ENCODE measurements around the gene INPP5B.

The INPP5B gene

DNA sequence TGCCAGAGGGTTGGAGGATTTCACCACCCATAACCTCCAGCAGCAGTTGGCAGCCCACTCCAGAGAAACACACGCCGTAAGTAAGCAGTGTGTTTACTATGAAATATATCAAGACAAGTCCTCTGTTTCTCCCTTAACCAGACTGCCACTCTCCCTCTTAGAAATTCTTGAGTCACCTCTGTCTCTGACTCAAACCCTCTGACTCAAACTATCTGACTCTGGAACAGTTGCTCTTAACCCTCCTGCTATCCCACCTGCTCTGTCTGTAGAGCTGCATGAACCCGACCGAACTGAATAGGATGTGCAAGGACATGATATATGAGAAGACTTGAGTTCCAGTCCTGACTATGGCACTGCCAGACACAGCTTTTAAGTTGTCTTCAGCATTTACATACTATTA is 14.1 kb downstream of the INPP5B start:
- TF ChIP-seq, protein P1, sequence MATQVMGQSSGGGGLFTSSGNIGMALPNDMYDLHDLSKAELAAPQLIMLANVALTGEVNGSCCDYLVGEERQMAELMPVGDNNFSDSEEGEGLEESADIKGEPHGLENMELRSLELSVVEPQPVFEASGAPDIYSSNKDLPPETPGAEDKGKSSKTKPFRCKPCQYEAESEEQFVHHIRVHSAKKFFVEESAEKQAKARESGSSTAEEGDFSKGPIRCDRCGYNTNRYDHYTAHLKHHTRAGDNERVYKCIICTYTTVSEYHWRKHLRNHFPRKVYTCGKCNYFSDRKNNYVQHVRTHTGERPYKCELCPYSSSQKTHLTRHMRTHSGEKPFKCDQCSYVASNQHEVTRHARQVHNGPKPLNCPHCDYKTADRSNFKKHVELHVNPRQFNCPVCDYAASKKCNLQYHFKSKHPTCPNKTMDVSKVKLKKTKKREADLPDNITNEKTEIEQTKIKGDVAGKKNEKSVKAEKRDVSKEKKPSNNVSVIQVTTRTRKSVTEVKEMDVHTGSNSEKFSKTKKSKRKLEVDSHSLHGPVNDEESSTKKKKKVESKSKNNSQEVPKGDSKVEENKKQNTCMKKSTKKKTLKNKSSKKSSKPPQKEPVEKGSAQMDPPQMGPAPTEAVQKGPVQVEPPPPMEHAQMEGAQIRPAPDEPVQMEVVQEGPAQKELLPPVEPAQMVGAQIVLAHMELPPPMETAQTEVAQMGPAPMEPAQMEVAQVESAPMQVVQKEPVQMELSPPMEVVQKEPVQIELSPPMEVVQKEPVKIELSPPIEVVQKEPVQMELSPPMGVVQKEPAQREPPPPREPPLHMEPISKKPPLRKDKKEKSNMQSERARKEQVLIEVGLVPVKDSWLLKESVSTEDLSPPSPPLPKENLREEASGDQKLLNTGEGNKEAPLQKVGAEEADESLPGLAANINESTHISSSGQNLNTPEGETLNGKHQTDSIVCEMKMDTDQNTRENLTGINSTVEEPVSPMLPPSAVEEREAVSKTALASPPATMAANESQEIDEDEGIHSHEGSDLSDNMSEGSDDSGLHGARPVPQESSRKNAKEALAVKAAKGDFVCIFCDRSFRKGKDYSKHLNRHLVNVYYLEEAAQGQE (IDR thresholded peaks at IDR 0.05; ENCODE audit: insufficient read depth in 1 of 2, low read depth in 2 of 2, low read length in 2 of 2) = no peak
- TF ChIP-seq TAF1 (IDR thresholded peaks at IDR 0.05; ENCODE audit: borderline replicate concordance, insufficient read depth, low read length) (no peak), SIN3A (IDR thresholded peaks at IDR 0.05; ENCODE audit: borderline replicate concordance, insufficient read depth, low read length) (no peak), POLR2AphosphoS5 (IDR thresholded peaks at IDR 0.05; ENCODE audit: low read depth, low read length) (no peak)

DNA sequence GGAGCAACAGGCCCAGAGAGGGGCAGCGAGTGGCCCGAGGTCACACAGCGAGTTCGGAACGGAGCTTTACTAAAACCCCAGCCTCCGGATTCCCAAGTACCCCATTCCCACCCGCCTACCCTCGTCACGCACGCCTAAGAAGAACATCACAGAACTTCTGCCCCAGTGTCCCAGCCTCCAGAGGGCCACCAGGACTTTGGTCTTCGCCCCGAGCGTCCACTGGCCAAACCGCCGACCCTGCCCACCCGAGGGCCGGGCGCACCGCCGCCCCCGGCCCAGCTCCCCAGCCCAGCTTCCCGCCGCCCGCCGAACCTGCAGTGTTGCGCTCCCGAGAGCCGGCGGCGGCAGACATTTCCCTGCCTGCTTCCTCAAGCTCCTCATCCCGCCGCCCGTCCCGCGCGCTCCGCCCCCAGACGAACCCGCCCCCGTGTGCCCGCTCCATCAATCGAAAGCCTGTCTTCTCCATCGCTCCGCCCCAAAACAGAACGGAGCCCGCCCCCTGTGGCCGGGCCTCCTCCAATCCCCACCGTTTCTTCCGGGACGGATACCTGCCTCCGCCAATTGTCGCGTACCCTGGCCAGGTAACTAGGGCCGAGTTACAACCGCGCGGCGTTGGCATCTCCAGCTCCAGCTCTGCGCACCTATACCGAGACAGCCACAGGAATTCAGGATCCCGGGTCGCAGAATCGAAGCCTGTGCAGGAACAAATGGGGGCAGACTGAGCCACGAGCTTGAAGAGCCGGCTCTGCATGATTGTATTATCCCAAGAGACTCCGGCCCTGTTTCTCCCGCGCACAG is 15.3 kb downstream of the INPP5B start:
- TF ChIP-seq FOXP2 (optimal IDR thresholded peaks at IDR 0.05; ENCODE audit: borderline replicate concordance, extremely low read depth, extremely low read length, insufficient read depth) = peak; percentile 21
- 0 out of 2 replicates have a peak, but pooled peaks have one; percentile 24 for TF ChIP-seq TAF1 (IDR thresholded peaks at IDR 0.05; ENCODE audit: borderline replicate concordance, insufficient read depth, low read length)
- no peak for TF ChIP-seq POLR2AphosphoS5 (IDR thresholded peaks at IDR 0.05; ENCODE audit: low read depth, low read length)
- TF ChIP-seq SIN3A (IDR thresholded peaks at IDR 0.05; ENCODE audit: borderline replicate concordance, insufficient read depth, low read length) = no peak
- TF ChIP-seq, protein P1 (IDR thresholded peaks at IDR 0.05; ENCODE audit: insufficient read depth in 1 of 2, low read depth in 2 of 2, low read length in 2 of 2) = no peak

DNA sequence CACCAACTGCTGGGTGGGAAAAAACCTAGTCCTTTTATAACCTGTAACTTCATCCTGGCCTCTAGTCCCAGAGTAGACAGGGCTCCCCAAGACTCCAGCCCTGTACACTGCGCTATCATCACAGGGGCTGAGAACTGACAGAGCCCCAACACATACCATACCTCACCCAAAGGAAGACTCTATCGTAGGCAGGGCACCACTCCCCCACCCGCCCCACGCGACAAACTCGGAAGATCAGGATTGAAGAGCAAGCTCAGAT is 15.8 kb downstream of the INPP5B start:
- TF ChIP-seq POLR2AphosphoS5 (IDR thresholded peaks at IDR 0.05; ENCODE audit: low read depth, low read length) = no peak
- TF ChIP-seq FOXP2 (optimal IDR thresholded peaks at IDR 0.05; ENCODE audit: borderline replicate concordance, extremely low read depth, extremely low read length, insufficient read depth) = no peak
- TF ChIP-seq, protein P1 (IDR thresholded peaks at IDR 0.05; ENCODE audit: insufficient read depth in 1 of 2, low read depth in 2 of 2, low read length in 2 of 2) = no peak
- TF ChIP-seq TAF1 (IDR thresholded peaks at IDR 0.05; ENCODE audit: borderline replicate concordance, insufficient read depth, low read length) = no peak
- no peak for TF ChIP-seq SIN3A (IDR thresholded peaks at IDR 0.05; ENCODE audit: borderline replicate concordance, insufficient read depth, low read length)

DNA sequence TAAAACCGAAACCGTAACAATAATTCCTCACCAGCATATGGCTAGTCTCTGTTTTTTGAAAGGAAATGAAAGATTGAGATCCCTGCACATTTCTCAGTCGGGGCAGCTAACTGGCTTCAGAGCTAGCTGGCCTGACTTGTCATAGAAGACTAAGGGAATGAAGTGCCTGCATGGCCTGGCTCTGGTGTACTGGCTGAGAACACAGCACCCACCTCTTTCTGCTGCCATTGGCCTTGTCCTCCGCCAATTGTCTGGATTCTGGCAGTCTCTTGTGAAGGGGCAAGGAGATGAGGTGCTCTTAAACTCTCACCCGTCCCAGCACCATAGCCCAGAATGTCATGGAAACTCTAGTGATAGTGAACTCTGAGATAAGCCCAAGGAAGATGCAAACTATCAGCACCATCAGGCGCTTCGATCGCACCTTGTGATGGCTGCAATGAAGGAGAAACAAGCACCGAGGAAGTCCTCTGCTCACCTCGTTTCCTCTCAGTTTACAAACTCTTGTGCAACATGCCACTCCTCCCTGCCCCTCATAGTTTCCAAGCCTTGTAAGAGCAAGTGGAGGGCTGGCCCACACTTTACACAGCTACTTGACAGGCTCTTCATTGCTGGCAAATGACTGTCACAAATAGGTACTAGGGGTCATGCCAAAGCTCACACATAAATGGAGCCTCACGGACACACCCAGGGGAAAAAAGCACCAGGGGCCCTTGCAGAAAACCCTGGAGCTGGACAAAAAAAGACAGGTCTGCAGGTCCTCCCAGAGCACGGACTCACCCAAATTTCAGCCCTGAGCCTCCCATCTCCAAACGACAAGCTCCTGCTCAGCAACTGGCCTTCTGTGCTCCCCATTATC is 16.4 kb downstream of the INPP5B start:
- TF ChIP-seq SIN3A (IDR thresholded peaks at IDR 0.05; ENCODE audit: borderline replicate concordance, insufficient read depth, low read length) (no peak), POLR2AphosphoS5 (IDR thresholded peaks at IDR 0.05; ENCODE audit: low read depth, low read length) (no peak), FOXP2 (optimal IDR thresholded peaks at IDR 0.05; ENCODE audit: borderline replicate concordance, extremely low read depth, extremely low read length, insufficient read depth) (no peak), TAF1 (IDR thresholded peaks at IDR 0.05; ENCODE audit: borderline replicate concordance, insufficient read depth, low read length) (no peak)

DNA sequence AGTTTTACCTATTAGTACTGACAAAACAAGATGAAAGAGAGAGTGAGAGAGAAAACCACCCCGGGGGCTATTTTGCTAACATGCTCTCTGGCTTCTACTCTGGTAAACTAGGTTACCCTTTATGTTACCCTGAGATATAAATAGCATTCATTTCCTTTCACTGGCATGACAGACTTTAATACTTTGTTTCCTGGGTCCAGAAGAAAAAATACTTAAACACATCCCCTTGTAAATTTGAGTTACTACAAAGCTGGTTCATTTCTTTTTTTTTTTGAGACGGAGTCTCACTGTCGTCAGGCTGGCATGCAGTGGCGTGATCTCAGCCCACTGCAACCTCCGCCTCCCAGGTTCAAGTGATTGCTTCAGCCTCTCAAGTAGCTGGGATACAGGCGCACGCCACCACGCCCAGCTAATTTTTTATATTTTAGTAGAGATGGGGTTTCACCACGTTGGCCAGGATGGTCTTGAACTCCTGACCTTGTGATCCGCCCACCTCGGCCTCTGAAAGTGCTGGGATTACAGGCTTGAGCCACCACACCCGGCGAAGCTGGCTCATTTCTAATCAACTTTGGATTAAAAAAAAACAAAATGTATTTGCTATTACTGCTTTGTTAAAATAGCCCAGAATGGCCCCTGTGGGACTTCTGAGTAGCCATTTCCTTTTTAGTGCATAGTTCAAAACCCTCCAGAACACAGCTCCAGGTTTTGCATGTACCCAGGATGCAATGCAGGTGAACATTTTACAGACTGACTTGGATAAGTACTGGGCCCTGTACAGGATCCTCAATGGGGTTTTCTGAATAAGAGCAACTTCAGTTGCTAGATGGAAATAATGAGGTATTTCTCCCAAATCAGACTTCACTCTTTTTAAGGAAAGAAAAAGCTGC is 20.6 kb downstream of the INPP5B start:
- TF ChIP-seq TAF1 (IDR thresholded peaks at IDR 0.05; ENCODE audit: borderline replicate concordance, insufficient read depth, low read length) = no peak
- no peak for TF ChIP-seq SIN3A (IDR thresholded peaks at IDR 0.05; ENCODE audit: borderline replicate concordance, insufficient read depth, low read length)
- TF ChIP-seq, protein P1 (IDR thresholded peaks at IDR 0.05; ENCODE audit: insufficient read depth in 1 of 2, low read depth in 2 of 2, low read length in 2 of 2) = no peak
